ENCODE data around the gene FBXW5. TPM values are rescaled to one million over a fixed set of nuclear protein-coding genes. Genes with fewer than 3 reads are reported as not detected.
A peak's percentile ranks its signal among the peaks of the same experiment; 100 is the strongest.

Gene FBXW5
- total and polyA plus RNA-seq, 10 of the 15 experiments (the other 5 are each of a cell fraction or from before 2014, with no cell fraction given), result 0.21 to 97.3 (median 44.5) TPM

DNA sequence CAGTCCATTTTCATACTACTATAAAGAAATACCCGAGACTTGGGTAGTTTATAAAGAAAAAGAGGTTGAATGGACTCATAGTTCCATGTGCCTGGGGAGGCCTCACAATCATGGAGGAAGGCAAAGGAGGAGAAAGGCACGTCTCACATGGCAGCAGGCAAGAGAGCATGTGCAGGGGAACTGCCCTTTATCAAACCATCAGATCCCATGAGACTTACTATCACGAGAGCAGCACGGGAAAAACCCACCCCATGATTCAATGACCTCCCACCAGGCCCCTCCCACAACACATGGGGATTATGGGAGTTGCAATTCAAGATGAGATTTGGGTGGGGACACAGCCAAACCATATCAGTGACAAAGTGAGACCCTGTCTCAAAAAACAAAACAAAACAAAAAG lies 38.3 kb downstream of the FBXW5 start (continued):
- TF ChIP-seq MTA2 (IDR thresholded peaks at IDR 0.05; ENCODE audit: low read depth) (no peak), GATAD2B (conservative IDR thresholded peaks at IDR 0.05; ENCODE audit: low read depth) (no peak), MEF2B (IDR thresholded peaks at IDR 0.05; ENCODE audit: partially characterized antibody, poor library complexity, severe bottlenecking) (peak; percentile 55), LARP7 (IDR thresholded peaks at IDR 0.05) (no peak), ATF7 (IDR thresholded peaks at IDR 0.05; ENCODE audit: low read depth) (no peak)
- TF ChIP-seq, protein P1, sequence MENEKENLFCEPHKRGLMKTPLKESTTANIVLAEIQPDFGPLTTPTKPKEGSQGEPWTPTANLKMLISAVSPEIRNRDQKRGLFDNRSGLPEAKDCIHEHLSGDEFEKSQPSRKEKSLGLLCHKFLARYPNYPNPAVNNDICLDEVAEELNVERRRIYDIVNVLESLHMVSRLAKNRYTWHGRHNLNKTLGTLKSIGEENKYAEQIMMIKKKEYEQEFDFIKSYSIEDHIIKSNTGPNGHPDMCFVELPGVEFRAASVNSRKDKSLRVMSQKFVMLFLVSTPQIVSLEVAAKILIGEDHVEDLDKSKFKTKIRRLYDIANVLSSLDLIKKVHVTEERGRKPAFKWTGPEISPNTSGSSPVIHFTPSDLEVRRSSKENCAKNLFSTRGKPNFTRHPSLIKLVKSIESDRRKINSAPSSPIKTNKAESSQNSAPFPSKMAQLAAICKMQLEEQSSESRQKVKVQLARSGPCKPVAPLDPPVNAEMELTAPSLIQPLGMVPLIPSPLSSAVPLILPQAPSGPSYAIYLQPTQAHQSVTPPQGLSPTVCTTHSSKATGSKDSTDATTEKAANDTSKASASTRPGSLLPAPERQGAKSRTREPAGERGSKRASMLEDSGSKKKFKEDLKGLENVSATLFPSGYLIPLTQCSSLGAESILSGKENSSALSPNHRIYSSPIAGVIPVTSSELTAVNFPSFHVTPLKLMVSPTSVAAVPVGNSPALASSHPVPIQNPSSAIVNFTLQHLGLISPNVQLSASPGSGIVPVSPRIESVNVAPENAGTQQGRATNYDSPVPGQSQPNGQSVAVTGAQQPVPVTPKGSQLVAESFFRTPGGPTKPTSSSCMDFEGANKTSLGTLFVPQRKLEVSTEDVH (IDR thresholded peaks at IDR 0.05; ENCODE audit: low read depth, partially characterized antibody), result no peak

DNA sequence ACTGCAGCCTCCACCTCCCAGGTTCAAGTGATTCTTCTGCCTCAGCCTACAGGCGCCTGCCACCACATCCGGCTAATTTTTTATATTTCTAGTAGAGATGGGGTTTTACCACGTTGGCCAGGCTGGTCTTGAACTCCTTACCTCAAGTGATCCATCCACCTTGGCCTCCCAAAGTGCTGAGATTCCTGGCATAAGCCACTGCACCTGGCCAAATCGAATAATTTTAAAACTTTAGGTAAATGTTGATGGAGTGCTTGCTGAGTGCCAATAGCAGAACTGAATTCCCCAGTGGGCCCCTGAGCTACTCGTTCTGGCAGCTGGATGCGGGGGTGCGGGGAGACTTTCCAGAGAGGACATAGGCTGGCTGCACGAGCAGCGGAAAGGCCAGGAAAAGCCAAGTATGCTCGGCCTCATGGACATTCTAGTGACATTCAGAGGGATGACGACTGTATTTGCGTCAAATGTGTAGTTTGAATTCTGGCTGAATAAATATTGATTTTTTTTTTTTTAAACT lies 41.4 kb downstream of the FBXW5 start:
- Histone ChIP-seq H3K36me3 (ENCODE audit: control insufficient read depth in 2 of 2, insufficient read depth in 2 of 2, low read length in 1 of 2) (peaks cover 30 to 43% of the 10 kb centered on the region in 2 experiments), H3K27ac (ENCODE audit: control insufficient read depth, insufficient read depth) (peak overlapping the region; percentile 99)

More for the DNA sequence above, 41.4 kb downstream of the FBXW5 start:
- no peak for ATAC-seq
- H3K4me1 ChIP-seq (ENCODE audit: control insufficient read depth, insufficient read depth, low read length), result peaks cover 51% of the 10 kb centered on the region
- peaks cover 28% of the 10 kb centered on the region for H3K79me2 ChIP-seq (ENCODE audit: control insufficient read depth, insufficient read depth, low read length)
- H3K9me3 ChIP-seq (replicated peaks; ENCODE audit: control insufficient read depth, insufficient read depth, low read length), result peaks cover 5% of the 10 kb centered on the region; the same call in 2 of the 3 replicates
- in situ Hi-C loops (cut with MboI) (no loop called here), intact Hi-C loops (cut with micrococcal nuclease; ENCODE audit: unreplicated experiment) (loop anchor here (2.0 kb wide), 1 partner anchor 16 kb away; the partner anchor contains the start of gene TRAF2)
- DNase-seq (ENCODE audit: low read depth, low spot score), result no peak
- no peak overlapping the region for H3K4me2 ChIP-seq (ENCODE audit: control insufficient read depth, insufficient read depth)
- ChIA-PET RAD21 (ENCODE audit: unreplicated experiment) (interaction anchor here (1.3 to 2.4 kb wide), 4 partner anchors 17 to 137 kb away, joined by 3 to 30 read pairs (median 14); partner anchors contain the start of gene TRAF2), POLR2A (interaction anchor here (0.6 to 3.4 kb wide), 9 partner anchors 12 to 202 kb away, joined by 3 to 41 read pairs (median 4); partner anchors contain the start of genes FBXW5, RABL6 and TRAF2), CTCF (interaction anchor here (0.8 to 3.1 kb wide), 9 partner anchors 16 to 132 kb away, joined by 3 to 21 read pairs (median 7); partner anchors contain the start of genes AJM1, C8G and TRAF2), SMC1A (ENCODE audit: uncharacterized antibody, unreplicated experiment) (interaction anchor here (1.8 to 7.5 kb wide), 2 partner anchors 18 to 60 kb away, joined by 6 to 70 read pairs; partner anchors contain the start of gene TRAF2)
- H3K4me3 ChIP-seq, result no peak overlapping the region
- 84% methylated on average over 12 of the region's 12 CpGs for WGBS (ENCODE audit: insufficient coverage, insufficient replicate concordance, low lambda C conversion rate, missing lambda C conversion rate)
- H4K20me1 ChIP-seq (ENCODE audit: control insufficient read depth, insufficient read depth), result no peaks in the 10 kb centered on the region
- TSS peak; percentile 43 for BruUV-seq (replicated peaks)
- no peaks in the 10 kb centered on the region for H3K27me3 ChIP-seq (replicated peaks in 1 of 2; ENCODE audit: control insufficient read depth in 2 of 2, insufficient read depth in 2 of 2, low read length in 1 of 2)
- H2AFZ ChIP-seq (ENCODE audit: control insufficient read depth, low read depth, low read length), result no peak overlapping the region
- FAIRE-seq, result no peak
- TF ChIP-seq, protein P2, sequence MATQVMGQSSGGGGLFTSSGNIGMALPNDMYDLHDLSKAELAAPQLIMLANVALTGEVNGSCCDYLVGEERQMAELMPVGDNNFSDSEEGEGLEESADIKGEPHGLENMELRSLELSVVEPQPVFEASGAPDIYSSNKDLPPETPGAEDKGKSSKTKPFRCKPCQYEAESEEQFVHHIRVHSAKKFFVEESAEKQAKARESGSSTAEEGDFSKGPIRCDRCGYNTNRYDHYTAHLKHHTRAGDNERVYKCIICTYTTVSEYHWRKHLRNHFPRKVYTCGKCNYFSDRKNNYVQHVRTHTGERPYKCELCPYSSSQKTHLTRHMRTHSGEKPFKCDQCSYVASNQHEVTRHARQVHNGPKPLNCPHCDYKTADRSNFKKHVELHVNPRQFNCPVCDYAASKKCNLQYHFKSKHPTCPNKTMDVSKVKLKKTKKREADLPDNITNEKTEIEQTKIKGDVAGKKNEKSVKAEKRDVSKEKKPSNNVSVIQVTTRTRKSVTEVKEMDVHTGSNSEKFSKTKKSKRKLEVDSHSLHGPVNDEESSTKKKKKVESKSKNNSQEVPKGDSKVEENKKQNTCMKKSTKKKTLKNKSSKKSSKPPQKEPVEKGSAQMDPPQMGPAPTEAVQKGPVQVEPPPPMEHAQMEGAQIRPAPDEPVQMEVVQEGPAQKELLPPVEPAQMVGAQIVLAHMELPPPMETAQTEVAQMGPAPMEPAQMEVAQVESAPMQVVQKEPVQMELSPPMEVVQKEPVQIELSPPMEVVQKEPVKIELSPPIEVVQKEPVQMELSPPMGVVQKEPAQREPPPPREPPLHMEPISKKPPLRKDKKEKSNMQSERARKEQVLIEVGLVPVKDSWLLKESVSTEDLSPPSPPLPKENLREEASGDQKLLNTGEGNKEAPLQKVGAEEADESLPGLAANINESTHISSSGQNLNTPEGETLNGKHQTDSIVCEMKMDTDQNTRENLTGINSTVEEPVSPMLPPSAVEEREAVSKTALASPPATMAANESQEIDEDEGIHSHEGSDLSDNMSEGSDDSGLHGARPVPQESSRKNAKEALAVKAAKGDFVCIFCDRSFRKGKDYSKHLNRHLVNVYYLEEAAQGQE (IDR thresholded peaks at IDR 0.05; ENCODE audit: low read depth, low read length), result no peak
- TF ChIP-seq SP1 (IDR thresholded peaks at IDR 0.05; ENCODE audit: low read depth, low read length), result no peak
- peak overlapping the region; percentile 35; the same call in 1 of the 2 replicates for H3K9ac ChIP-seq (ENCODE audit: control insufficient read depth, insufficient read depth, low read length)
